NCI-H2227 treated with DMSO at 0.1 percent for 48 hours (cell line): Measurements from ENCODE around the gene KISS1.

Experiments used
- DNase-seq: peaks from one replicate; lab custom pipeline; 2025; lab: John Stamatoyannopoulos, UW

Gene KISS1

GRCh38 chr1:204192046-204192445 is 4.2 kb downstream of the KISS1 start:
- DNase-seq = no peak

- DNase-seq = no peak
Observed at GRCh38 chr1:204191456-204191855, 4.8 kb downstream of the KISS1 start.

- peak; percentile 38 for DNase-seq
Observed at GRCh38 chr1:204190212-204191211, 5.8 kb downstream of the KISS1 start.

GRCh38 chr1:204188959-204189639 is 7.2 kb downstream of the KISS1 start:
- no peak for DNase-seq

- no peak for DNase-seq
Observed at GRCh38 chr1:204186597-204186996, 9.7 kb downstream of the KISS1 start.

- no peak for DNase-seq
Observed at GRCh38 chr1:204181116-204181515, 15.2 kb downstream of the KISS1 start.

- no peak for DNase-seq
Observed at GRCh38 chr1:204180133-204180532, 16.2 kb downstream of the KISS1 start.

- no peak for DNase-seq
Observed at GRCh38 chr1:204178487-204179281, 17.6 kb downstream of the KISS1 start.

GRCh38 chr1:204177133-204177532 is 19.2 kb downstream of the KISS1 start:
- no peak for DNase-seq

- DNase-seq = no peak
Observed at GRCh38 chr1:204176049-204176448, 20.2 kb downstream of the KISS1 start.

- no peak for DNase-seq
Observed at GRCh38 chr1:204174958-204175357, 21.3 kb downstream of the KISS1 start.

GRCh38 chr1:204172404-204173029 is 23.8 kb downstream of the KISS1 start:
- DNase-seq = no peak

GRCh38 chr1:204171751-204172178 is 24.5 kb downstream of the KISS1 start:
- DNase-seq = no peak

- DNase-seq = no peak
Observed at GRCh38 chr1:204170494-204171155, 25.7 kb downstream of the KISS1 start.

GRCh38 chr1:204169858-204170257 is 26.4 kb downstream of the KISS1 start:
- no peak for DNase-seq

- DNase-seq = no peak
Observed at GRCh38 chr1:204167730-204168129, 28.6 kb downstream of the KISS1 start.

- DNase-seq = no peak
Observed at GRCh38 chr1:204166219-204166618, 30.1 kb downstream of the KISS1 start, which contains the start of gene REN. REN (minus strand) TSS chr1:204166337; CDS start chr1:204166293, 44 bp downstream.

GRCh38 chr1:204162494-204163074 is 33.7 kb downstream of the KISS1 start:
- peak; percentile 65 for DNase-seq

- DNase-seq = no peak
Observed at GRCh38 chr1:204161609-204162493, 34.4 kb downstream of the KISS1 start.

- DNase-seq = no peak
Observed at GRCh38 chr1:204157962-204158361, 38.3 kb downstream of the KISS1 start.
